ENCODE measurements around the gene SMAD4.

DNA sequence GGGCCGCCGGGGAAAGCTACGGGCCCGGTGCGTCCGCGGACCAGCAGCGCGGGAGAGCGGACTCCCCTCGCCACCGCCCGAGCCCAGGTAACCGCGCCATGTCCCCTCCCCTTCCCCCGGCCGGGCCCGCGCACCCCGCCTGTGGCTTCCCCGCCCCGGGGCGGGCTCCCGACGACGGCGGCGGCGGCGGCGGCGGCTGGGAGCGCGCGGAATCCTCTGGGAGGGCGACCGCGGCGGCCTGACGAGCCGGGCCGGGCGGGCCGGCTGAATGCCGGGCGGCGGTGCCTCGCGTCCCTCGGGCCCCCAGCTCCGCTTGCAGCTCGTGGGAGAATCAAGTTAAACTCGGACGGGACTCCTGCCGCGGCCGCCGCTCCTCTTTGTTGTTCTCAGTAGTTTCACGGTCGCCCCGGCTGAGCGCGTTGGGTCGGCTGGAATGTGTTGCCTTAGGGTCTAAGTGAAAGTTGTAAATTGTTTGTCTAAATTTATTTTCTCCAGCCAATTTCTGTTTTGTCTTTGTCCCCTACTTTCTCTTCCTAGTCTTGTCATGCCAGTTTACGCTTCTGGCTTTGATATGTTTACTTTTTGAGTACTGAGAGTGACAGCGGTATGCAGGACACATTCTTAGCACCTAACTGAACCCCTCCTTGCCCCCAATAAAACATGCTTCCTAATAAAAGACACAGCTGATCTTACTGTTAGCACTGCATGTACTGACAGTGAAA lies 685 bp downstream of the SMAD4 start:
- no peak for TF ChIP-seq CTCF (conservative IDR thresholded peaks at IDR 0.05; ENCODE audit: low read depth, low read length)
- no peak for TF ChIP-seq EZH2 (IDR thresholded peaks at IDR 0.05; ENCODE audit: low read length, unreplicated experiment)

All from PC-3 (cell line).